ENCODE measurements around the gene SDHAF1.
"Not testable (repeated sequence)": the region's sequence is repeated elsewhere in the genome, so short reads cannot be mapped to it uniquely, and the experiment has no call there.

SDHAF1 gene

DNA sequence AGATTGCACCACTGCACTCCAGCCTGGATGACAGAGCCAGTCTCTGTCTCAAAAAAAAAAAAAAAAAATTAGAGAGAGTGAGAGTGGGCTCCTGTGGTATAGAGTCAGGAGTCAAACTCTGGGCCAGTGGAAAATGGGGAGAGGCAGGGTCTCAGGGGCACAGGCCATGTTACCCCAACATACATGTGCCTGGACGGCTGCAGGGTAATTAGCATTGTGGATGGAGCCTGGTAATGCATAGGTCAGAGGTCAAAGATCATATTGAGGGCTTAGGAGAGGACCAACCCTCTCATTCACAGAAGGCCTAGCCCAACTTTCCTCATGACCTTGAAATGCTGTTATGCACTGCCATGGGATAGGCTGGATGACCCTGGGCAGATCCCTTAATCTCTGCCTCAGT lies 30.6 kb downstream of the SDHAF1 start:
- DNase-seq, result no peak

GRCh38 chr19:36026091-36026876 lies 31.3 kb downstream of the SDHAF1 start:
- DNase-seq, result no peak

- DNase-seq, result no peak
These were observed 32.7 kb downstream of the SDHAF1 start for GRCh38 chr19:36027696-36028095.

DNA sequence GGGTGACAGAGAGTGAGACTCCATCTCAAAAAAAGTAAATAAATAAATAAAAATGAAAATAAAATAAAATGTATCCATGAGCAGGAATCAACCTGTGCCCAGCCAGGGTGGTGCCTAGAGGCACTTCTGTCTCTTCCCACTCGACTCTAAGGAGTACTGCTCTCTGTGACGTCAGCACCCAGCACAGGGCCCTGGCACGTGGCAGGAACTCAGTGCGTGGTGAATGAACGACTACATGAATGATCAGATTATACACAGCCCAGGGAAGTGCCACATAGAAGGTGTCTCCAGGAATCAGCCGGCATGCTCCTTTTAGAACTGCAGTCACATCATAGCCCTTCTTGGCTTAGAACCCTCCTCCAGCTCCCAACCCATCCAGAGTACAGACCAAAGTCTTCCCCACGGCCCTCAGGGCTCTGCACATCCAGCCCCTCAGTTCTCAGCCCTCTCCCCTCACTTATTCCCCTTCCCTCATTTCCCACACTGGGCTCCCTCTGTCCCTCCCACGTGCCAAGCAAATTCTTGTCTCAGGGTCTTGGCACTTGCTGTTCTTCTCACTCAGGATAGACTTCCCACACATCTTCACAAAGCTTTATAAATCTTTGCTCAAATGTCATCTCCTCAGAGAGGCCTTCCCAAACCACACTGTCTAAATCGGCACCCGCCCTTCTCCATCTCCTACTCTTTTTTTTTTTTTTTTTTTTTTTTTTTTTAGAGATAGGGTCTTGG lies 33.5 kb downstream of the SDHAF1 start:
- no peak for DNase-seq

- no peak for DNase-seq
These were observed 35.5 kb downstream of the SDHAF1 start for GRCh38 chr19:36030264-36031148.

DNA sequence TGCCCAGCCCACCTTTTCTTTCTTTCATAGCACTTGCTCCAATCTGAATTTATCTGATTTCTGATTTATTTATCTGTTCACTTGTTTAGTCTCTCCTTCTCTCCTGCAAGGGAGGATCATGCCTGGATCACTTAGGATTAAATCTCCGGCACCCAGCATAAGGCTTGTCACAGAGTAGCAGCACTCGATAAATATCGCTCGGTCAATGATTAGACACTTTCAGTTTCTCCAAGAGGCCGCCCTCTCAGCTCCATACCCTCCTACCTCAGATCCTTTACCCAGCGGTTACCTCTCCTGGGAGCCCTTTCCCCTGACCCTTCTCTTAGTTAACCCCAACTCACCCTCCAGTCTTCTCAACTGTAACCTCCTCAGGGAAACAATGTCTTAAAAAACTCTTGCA lies 36.3 kb downstream of the SDHAF1 start:
- no peak for DNase-seq

DNA sequence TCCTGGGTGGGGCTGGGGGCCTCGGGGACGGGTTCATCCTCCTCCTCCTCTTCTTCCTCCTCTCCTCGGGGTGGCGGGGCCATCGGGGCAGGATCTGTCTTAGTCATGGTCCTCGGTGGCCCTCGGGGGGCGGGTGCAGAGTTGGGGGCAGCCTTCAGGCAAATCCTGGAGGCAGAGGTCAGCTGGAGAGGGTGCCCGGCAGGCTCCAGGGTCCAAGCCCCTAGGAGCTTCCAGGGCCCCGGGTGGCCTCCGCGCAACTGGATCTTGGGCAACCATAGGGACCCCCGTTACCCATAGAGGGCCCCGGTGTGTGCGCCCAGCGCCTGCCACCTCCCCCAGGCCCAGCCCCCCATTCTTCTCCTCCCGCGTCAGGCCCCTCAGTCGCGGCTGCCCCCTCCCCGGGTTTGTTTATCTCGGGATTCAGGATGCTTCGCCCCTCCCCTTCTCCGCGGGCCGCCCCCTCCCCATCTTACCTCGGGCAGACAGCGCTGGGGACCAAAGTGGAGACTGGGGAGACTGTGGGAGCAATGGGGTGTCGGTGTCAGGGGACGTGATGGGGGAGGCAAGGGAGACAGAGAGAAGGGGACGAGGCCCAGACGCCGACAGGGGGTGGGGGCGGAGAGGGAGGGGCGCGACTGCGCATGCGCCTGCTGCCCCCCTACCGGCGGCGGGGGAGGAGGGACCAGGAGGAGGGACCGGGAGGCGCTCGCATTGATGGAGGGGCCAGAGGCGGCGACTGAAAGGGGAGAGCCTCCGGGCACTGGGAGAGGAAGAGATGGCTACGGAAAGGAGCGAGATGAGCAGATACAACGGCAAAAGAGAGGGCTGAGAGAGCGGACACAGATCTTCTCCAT lies 37.5 kb downstream of the SDHAF1 start, which contains the start of gene CLIP3:
CLIP3 (minus strand) TSS at position 623 of the 854 bp plus-strand sequence; CDS start at position 107, 516 bp downstream.
- no peak for DNase-seq

GRCh38 chr19:36040495-36040894 lies 45.5 kb downstream of the SDHAF1 start:
- no peak for DNase-seq

- not testable (repeated sequence) for DNase-seq
These were observed 46.1 kb downstream of the SDHAF1 start for GRCh38 chr19:36041092-36041491.

- no peak for DNase-seq
These were observed 46.8 kb downstream of the SDHAF1 start for GRCh38 chr19:36041831-36042230.

DNA sequence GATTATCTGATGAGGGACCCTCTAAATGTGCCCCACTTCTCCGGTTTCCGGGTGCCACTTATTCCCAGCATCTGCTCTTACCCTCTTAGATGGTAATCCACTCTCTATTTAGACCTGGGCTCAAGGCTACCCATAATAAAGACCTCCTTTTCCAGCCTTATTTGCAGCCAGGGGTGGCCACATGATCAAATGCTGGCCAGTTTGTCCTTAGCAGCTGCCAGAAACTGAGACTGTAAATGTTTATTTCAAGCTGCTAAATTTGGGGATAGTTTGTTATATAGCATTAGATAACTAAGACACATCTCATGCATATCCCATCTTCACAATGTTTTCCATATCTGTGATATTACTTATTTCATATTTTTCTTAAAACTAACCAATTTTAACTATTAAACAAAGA lies 49.0 kb downstream of the SDHAF1 start:
- DNase-seq, result no peak

Data from GDM1 (cell line).